ENCODE results near the gene GUCA2A. TPM values are rescaled to one million over a fixed set of nuclear protein-coding genes. Genes with fewer than 3 reads are reported as not detected.

GUCA2A gene
- total RNA-seq, 2 experiments from 2014 or later = not detected

GRCh38 chr1:42181687-42182086, 17.1 kb upstream of the GUCA2A start:
- Histone ChIP-seq H2AFZ (ENCODE audit: low read length) (no peak overlapping the region), H4K20me1 (ENCODE audit: insufficient read depth, low read length) (peaks cover 5% of the 10 kb centered on the region; the same call in 1 of the 2 replicates), H3K36me3 (ENCODE audit: insufficient read depth, low read length) (peaks cover 70% of the 10 kb centered on the region), H3K4me3 (ENCODE audit: low read depth, low read length, poor library complexity, severe bottlenecking) (no peak overlapping the region), H3K9me2 (ENCODE audit: insufficient read depth, low read length) (no peaks in the 10 kb centered on the region), H3K79me2 (ENCODE audit: insufficient read depth, low read depth, low read length) (no peaks in the 10 kb centered on the region), H3K4me1 (ENCODE audit: insufficient read depth, low read length, poor library complexity, severe bottlenecking) (no peaks in the 10 kb centered on the region), H3K4me2 (ENCODE audit: low read length) (no peak overlapping the region), H3K9me3 (ENCODE audit: low read length) (no peaks in the 10 kb centered on the region), H3K27ac (ENCODE audit: low read depth, low read length, poor library complexity, severe bottlenecking) (no peak overlapping the region)
- ChIA-PET CTCF (ENCODE audit: unreplicated experiment) (no interaction called here), POLR2A (no interaction called here)
- no TSS peak for BruUV-seq (replicated peaks)
- intact Hi-C loops (cut with micrococcal nuclease; ENCODE audit: unreplicated experiment) = no loop called here
- no peak for TF ChIP-seq EZH2phosphoT487 (IDR thresholded peaks at IDR 0.05; ENCODE audit: borderline replicate concordance, low read depth, low read length)
- no peak for TF ChIP-seq CTCF (conservative IDR thresholded peaks at IDR 0.05; ENCODE audit: low read length)
- DNase-seq (ENCODE audit: low spot score) = no peak

GRCh38 chr1:42179900-42180329, 15.4 kb upstream of the GUCA2A start:
- Histone ChIP-seq H3K27ac (ENCODE audit: low read depth, low read length, poor library complexity, severe bottlenecking) (no peak overlapping the region), H3K79me2 (ENCODE audit: insufficient read depth, low read depth, low read length) (no peaks in the 10 kb centered on the region), H3K4me3 (ENCODE audit: low read depth, low read length, poor library complexity, severe bottlenecking) (no peak overlapping the region), H3K9me2 (ENCODE audit: insufficient read depth, low read length) (no peaks in the 10 kb centered on the region), H3K36me3 (ENCODE audit: insufficient read depth, low read length) (peaks cover 57% of the 10 kb centered on the region), H3K4me1 (ENCODE audit: insufficient read depth, low read length, poor library complexity, severe bottlenecking) (no peaks in the 10 kb centered on the region), H3K9me3 (ENCODE audit: low read length) (no peaks in the 10 kb centered on the region), H2AFZ (ENCODE audit: low read length) (no peak overlapping the region), H3K4me2 (ENCODE audit: low read length) (no peak overlapping the region), H4K20me1 (ENCODE audit: insufficient read depth, low read length) (peaks cover 5% of the 10 kb centered on the region; the same call in 1 of the 2 replicates)
- ChIA-PET POLR2A (no interaction called here), CTCF (ENCODE audit: unreplicated experiment) (no interaction called here)
- intact Hi-C loops (cut with micrococcal nuclease; ENCODE audit: unreplicated experiment) = no loop called here
- no peak for DNase-seq (ENCODE audit: low spot score)
- TF ChIP-seq CTCF (conservative IDR thresholded peaks at IDR 0.05; ENCODE audit: low read length) (no peak), EZH2phosphoT487 (IDR thresholded peaks at IDR 0.05; ENCODE audit: borderline replicate concordance, low read depth, low read length) (no peak)
- BruUV-seq (replicated peaks) = no TSS peak

GRCh38 chr1:42179275-42179674, 14.7 kb upstream of the GUCA2A start:
- ChIA-PET CTCF (ENCODE audit: unreplicated experiment) (no interaction called here), POLR2A (no interaction called here)
- H3K9me3 ChIP-seq (ENCODE audit: low read length) = no peaks in the 10 kb centered on the region
- H3K4me1 ChIP-seq (ENCODE audit: insufficient read depth, low read length, poor library complexity, severe bottlenecking) = no peaks in the 10 kb centered on the region
- H4K20me1 ChIP-seq (ENCODE audit: insufficient read depth, low read length) = peaks cover 5% of the 10 kb centered on the region; the same call in 1 of the 2 replicates
- intact Hi-C loops (cut with micrococcal nuclease; ENCODE audit: unreplicated experiment) = no loop called here
- no peak overlapping the region for H3K4me3 ChIP-seq (ENCODE audit: low read depth, low read length, poor library complexity, severe bottlenecking)
- no peaks in the 10 kb centered on the region for H3K79me2 ChIP-seq (ENCODE audit: insufficient read depth, low read depth, low read length)
- no peak overlapping the region for H3K4me2 ChIP-seq (ENCODE audit: low read length)
- TF ChIP-seq EZH2phosphoT487 (IDR thresholded peaks at IDR 0.05; ENCODE audit: borderline replicate concordance, low read depth, low read length) (no peak), CTCF (conservative IDR thresholded peaks at IDR 0.05; ENCODE audit: low read length) (no peak)
- no peak overlapping the region for H3K27ac ChIP-seq (ENCODE audit: low read depth, low read length, poor library complexity, severe bottlenecking)
- no peak for DNase-seq (ENCODE audit: low spot score)
- BruUV-seq (replicated peaks) = no TSS peak
- H2AFZ ChIP-seq (ENCODE audit: low read length) = no peak overlapping the region
- H3K9me2 ChIP-seq (ENCODE audit: insufficient read depth, low read length) = no peaks in the 10 kb centered on the region
- peaks cover 51% of the 10 kb centered on the region for H3K36me3 ChIP-seq (ENCODE audit: insufficient read depth, low read length)
